GM21737 (cell line): ENCODE measurements around the gene GDI1.
A peak's percentile ranks its signal among the peaks of the same experiment; 100 is the strongest.
"Not testable (repeated sequence)": the region's sequence is repeated elsewhere in the genome, so short reads cannot be mapped to it uniquely, and the experiment has no call there.

Experiments
- ATAC-seq: cut with Tn5 transposase; IDR thresholded peaks from one replicate; pipeline ENCODE4 v1.9.1; 2021; ENCODE audit warnings: mild to moderate bottlenecking, moderate library complexity; ENCODE audit not compliant: unreplicated experiment

Gene GDI1

DNA sequence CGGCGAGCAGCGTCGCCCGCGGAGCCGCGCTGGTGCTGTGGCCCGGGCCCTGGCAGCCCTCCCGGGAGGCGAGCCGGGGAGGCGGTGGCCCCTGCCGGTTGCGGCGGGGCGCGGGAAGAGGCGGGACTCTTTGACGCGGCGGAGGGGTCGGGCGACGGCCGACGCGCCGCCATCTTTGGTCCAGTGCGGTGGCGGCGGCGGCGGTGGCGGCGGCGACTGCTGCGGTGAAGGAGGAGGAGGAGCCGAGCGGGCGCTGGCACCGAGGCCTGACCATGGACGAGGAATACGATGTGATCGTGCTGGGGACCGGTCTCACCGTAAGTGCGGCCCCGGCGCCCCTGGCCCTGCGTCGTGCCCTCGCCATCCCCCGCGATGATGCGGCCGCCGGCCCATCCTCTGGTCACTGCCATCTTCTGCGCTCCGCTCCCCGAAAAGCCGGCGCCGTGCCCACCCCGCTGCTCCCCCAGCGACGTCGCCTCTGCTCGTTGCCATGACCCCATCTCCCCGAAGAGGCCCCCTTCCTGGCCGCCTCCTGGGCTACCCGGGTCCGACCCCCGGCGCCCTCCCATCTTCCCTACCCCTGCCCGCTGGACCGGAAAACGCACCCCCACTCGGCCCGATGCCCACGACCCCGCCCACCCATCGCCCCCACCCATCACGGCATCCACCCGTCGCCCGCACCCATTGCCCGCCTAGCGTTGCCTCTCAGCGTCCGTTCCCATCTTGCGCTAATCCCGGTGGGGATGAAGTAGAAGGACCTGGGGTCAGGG lies at the start of gene GDI1:
TSS of gene GDI1 (plus strand) at position 172 of the 770 bp plus-strand sequence. CDS start at position 273, 101 bp downstream.
- no peak for ATAC-seq

GRCh38 chrX:154388094-154388493 lies 48.9 kb upstream of the GDI1 start:
- peak; percentile 27 for ATAC-seq

GRCh38 chrX:154388649-154389048 lies 48.3 kb upstream of the GDI1 start:
- not testable (repeated sequence) for ATAC-seq

GRCh38 chrX:154389812-154390747 lies 46.9 kb upstream of the GDI1 start:
- ATAC-seq, result peak; percentile 68

DNA sequence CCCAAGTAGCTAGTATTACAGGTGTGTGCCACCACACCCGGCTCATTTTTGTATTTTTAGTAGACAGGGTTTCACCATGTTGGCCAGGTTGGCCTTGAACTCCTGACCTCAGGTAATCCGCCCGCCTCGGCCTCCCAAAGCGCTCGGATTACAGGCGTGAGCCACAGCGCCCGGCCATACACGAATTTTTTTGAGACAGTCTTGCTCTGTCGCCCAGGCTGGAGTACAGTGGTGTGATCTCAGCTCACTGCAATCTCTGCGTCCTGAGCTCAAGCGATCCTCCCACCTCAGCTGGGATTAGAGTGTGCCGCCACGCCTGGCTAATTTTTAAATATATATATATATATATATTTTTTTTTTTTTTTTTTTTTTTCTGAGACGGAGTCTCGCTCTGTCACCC lies 40.6 kb upstream of the GDI1 start:
- not testable (repeated sequence) for ATAC-seq

GRCh38 chrX:154396973-154397887 lies 39.7 kb upstream of the GDI1 start:
- peak; percentile 43 for ATAC-seq

DNA sequence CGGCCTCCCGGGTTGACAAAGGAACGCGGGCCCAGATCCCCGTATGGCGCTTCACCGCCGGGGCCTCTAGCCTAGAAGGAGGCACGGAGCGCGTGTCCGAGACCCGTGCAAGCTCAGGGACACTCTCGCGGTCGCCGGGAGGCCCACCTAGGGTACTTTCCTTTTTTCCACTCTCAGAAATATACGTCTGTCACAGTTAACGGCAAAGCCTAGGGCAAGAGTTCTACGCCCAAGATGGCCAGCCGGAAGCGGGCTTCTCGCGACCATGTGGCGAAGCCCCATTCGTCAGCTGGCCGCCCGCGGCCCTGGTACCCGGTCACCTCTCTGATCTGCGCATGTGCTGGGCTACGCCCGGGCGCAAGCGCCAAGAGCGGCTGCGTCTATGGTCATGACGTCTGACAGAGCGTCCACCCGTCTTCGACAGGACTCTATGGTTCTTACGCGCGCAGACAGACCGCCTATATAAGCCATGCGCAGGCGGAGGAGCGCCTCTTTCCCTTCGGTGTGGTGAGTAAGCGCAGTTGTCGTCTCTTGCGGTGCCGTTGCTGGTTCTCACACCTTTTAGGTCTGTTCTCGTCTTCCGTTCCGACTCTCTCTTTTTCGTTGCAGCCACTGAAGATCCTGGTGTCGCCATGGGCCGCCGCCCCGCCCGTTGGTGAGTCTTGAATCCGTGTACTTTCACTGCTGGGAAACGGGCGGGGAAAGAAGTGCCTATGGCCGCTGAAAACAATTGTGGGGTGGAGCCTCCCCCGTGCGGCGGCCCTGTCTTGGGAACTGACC lies 38.9 kb upstream of the GDI1 start, which contains the start of gene RPL10:
TSS of gene RPL10 (plus strand) at position 490 of the 780 bp plus-strand sequence. CDS start at position 633, 143 bp downstream.
- peak; percentile 69 for ATAC-seq

GRCh38 chrX:154398668-154399526 lies 38.1 kb upstream of the GDI1 start:
- no peak for ATAC-seq

- no peak for ATAC-seq
Observed at GRCh38 chrX:154399527-154400368, 37.2 kb upstream of the GDI1 start.

DNA sequence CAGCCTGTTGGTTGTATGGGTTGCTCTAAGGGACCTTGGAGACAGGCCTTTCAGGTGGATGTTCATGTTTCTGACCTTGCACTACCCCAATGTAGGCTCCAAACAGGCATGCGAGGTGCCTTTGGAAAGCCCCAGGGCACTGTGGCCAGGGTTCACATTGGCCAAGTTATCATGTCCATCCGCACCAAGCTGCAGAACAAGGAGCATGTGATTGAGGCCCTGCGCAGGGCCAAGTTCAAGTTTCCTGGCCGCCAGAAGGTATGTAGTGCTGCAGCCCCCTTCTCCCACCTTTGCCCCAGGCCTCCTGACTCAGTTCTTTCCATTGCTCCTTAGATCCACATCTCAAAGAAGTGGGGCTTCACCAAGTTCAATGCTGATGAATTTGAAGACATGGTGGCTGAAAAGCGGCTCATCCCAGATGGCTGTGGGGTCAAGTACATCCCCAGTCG lies 36.6 kb upstream of the GDI1 start:
- ATAC-seq, result not testable (repeated sequence)

DNA sequence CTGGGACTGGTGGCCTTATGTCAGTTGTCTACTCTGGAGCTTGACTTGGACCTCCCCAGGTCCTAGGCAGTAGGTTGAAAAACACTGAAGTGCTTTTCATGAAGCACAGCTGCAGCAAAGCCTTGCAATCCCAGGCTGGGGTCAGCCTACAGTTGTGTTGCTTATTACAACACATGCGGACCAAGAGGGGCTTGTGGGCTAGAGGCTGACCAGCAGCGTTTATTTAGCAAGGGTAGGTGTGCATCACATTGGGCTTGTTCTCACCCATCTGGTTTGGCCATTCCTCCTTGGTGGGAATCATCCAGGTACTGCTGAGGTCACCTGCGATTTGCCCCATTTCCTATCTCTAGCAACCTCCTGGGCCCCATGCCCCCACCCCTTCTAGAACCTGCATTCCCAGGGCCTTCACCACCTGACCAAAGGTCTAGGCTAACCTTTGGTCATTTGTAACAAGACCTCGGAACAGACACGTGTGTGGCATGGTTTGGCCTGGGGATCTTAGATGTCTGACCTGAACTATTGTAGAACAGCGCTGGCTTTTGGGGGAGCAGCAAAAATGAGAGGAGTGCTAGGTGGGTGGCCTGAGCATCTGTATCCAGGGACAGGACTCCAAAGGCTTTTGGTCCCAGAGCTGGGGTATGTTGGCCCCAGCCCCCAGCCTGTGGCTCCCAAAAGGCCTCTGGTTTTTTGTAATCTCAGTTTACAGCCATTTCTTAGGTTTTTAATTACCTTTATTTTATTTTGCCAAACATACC lies 35.7 kb upstream of the GDI1 start:
- no peak for ATAC-seq

GRCh38 chrX:154401918-154402621 lies 34.9 kb upstream of the GDI1 start:
- ATAC-seq, result no peak

GRCh38 chrX:154402622-154403127 lies 34.3 kb upstream of the GDI1 start:
- no peak for ATAC-seq

DNA sequence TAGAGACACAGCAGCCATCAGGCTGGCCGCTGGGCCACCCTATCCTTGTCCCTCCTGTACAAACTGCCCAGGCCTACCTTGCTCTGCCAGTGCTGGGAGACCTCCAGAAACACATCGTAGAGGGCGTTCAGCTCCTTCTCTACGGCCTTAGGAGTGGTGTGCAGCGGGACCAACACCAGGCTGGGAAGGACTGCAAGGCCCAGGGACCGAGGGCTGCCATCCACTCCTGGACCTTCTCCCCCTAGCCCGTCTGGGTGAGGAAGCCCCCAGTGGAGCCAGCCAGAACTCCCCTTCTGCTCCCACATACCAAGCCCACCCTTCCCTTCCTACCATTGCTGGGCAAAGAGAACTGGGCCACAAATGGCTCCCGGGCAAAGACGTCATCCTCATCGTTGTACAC lies 33.8 kb upstream of the GDI1 start:
- no peak for ATAC-seq

- ATAC-seq, result no peak
Observed at GRCh38 chrX:154403858-154404257, 33.1 kb upstream of the GDI1 start.

DNA sequence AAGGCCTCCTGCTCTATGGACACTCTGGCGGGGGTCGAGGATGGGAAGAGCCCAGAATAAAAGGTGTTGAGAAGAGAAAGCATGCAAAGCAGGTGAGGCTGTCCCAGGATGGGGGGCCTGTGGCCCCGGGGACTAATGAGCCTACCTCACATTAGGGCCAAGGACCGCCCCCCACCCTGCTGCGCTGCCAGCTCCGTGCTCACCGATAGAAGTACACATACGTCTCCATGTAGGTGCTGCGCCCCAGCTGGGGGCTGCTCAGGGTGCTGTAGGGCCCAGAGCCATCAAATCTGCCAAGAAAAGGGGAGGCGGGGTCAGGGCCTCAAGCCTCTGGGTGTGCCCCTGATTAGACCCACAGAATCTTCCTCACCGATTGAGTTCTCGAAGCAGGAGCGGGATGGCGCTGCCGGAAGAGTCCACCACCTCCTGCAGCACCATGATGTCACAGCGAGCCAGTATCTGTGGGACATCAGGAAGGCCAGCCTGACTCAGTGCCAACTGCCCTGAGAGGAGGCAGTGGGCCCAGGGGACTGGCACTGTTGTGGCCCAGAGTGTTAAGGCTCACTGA lies 32.2 kb upstream of the GDI1 start:
- no peak for ATAC-seq
